Measurements from ENCODE around the gene CR1L.
"Not testable (repeated sequence)": the region's sequence is repeated elsewhere in the genome, so short reads cannot be mapped to it uniquely, and the experiment has no call there.

CR1L gene

DNA sequence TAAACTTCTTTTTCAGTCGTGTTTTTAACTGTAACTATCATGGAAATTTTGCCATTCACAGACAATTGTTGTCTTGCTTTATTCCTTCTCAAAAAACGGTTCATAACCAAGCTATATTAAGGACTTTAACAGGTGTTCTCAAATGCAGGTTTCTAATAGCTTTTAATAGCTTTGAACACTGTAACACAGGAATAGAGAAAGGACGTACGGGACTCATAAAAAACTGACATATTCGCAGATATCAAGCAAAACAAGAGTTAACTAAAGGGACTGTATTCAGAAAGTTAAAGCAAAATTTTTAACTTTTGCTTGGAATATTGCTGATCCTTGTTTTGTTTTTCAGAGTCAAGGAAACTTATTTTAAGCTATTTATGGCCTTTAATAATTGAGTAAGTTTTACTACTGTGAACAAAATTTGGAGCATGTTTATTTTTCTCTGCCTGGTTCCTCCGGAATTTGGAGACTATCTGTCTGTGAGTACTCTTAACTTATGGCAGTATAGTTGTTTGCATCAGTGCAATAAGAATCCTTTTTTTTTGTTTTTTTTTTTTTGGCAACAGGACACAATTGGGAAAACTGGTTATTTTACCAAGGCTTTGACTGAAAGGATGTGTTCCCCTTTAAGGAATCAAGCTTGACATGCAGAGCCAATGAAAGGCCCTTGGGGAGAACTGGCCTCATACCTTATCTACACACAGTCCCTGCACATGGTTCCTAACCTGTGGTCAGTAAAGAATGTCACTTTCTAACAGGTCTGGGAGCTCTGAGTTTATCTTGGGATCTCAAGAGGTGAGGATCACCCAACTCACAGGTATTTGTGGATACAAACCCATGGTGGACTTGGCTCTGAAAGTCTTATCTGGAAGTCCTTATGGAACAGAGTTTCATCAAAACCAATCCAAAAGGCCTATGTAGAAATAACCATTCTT, 101.2 kb downstream of the CR1L start:
- DNase-seq (ENCODE audit: low read depth) = no peak

DNA sequence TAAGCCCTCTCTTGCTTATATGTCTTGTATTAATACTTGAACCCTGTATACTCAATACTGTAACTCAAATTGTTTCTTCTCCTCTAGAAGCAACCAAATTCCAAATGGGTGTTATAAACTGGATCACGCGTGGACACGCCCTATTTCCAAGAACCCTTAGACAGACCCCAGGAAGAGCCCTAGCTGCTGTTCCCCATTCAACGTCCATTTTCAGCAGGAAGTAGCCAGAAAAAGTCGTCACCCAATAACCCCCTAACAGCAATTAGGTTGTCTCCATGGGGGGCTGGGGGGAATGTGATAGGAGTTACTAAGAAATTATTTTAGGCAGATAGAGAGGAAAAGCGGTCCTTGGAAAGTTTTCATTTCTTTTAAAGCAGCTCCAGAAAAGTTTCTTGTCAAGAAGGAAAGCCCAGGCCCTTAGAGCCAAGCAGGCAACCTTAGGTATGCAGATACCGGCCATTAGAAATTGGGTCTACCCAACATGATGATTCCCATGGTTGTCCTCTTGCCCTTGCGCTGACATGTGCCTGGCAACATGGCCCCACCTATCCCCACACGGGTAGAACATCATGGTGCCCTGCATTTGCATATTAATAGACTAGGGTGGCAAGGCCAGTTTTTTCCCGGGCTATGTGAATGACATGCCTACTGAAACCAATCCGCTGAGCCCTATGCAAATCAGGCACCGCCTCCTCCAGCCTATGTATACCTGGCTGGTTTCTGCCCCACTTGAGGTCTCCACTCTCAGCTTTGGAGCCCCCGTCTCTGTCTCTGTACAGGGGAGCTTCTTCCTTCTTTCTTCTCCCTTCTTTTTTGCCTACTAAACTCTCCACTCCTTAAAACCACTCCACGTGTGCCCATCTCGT, 102.9 kb downstream of the CR1L start:
- DNase-seq (ENCODE audit: low read depth) = no peak

DNA sequence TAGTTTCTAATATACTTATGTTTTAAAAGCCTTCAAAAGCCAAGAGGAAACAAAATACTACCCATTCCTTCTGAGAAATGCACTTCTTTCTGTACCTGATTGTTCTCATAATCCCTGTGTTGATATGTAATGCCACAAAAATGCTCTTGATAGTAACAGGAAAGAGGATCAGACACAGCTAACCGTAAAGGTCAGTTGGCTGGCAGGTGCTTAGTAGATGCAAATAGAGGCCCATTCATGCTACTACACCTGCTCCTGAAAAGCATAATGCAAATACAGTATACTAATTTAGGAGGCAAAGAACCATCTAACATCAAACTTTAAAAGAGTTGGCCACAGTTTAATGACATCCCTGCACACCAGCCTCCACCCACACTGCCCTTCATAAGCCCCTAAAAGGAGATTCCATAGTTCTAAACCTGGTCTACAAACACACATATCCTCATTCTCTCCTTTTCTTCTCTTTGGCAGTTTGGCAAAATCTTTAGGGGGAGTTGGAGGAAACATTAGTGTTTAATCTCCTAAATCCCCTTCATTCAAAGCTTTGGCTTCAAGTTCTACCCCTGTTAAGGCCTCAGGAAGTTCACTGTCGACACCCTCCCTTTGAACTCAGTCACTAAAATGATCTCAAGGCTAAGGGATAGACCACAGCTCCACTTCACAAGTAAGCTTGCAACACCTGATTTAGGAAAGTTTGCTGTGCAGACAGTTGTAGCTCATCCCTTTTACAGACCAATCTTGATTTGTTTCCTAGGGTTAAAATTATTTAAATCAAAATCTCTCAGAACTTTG, 104.0 kb downstream of the CR1L start:
- no peak for DNase-seq (ENCODE audit: low read depth)

DNA sequence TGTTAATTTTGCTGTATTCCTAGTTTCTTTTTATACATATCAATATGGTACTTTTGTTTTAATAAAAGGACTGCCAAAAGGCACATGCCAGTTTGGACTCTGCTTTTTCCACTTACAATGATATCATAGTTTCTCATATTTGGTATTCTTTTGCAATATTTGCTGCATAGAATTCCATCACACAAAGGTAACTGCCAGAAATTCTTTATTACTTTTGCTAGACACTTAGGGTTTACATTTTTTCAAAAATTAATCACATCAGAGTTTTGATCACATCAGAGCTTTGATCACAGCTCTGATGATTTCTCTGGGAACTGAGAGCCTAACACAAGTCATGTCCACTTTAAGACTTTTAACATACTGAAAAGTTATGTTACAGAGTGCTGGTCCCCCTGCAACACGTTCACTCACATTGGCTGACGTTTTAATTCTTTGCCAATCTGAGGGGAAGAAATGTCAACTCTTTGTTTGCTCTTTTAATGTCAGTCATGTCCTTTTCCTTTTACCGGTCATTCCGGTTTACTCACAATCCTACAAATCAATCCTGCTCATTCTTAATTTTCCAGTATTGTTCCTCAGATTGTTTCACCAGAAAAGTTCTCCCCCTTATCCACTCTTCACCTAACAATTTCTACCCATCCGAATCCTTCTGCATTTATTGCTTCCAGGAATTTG, 105.8 kb downstream of the CR1L start:
- DNase-seq (ENCODE audit: low read depth) = no peak

DNA sequence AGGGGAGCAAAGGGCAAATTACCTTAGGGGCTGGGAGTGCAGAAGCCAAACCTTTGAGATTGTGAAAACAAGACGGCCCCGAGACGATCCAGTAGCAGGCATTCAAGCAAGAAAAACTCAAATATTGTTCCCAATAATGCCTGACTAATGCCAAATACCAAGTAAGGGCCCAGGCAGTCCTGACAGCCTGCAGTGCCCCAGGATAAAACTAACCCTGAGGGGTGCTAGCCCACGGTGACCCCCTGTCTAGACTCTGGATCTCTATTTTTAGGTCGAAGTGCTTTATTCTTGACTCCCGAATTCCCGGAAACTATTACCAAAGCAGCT, 106.5 kb downstream of the CR1L start:
- DNase-seq (ENCODE audit: low read depth) = not testable (repeated sequence)

DNA sequence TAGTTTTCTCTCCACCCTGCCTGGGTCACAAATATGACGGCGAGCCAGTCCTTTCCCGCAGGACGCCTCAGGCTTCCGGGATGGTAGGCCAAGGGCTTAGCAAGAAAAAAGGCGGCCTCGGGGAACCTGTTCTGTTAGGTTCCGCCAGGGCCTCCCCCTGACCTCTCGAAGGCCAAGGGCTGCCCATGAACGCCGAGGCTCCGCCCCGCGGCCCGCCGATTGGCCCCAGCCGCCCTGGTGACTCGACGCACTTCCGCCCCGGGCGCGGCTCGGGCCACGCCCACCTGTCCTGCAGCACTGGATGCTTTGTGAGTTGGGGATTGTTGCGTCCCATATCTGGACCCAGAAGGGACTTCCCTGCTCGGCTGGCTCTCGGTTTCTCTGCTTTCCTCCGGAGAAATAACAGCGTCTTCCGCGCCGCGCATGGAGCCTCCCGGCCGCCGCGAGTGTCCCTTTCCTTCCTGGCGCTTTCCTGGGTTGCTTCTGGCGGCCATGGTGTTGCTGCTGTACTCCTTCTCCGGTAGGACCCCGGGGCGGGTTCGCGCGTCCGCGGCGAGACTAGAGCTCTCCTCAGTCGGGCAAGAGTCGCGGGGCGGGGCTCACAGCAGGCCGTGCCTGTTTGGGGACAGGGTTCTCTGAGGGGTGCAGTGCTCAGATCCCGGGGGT, 107.0 kb downstream of the CR1L start, which contains the start of gene CD46:
Gene CD46 (plus strand): TSS at position 265 of the 666 bp plus-strand sequence. CDS start 159 bp downstream, at position 424.
- DNase-seq (ENCODE audit: low read depth) = peak; percentile 89

DNA sequence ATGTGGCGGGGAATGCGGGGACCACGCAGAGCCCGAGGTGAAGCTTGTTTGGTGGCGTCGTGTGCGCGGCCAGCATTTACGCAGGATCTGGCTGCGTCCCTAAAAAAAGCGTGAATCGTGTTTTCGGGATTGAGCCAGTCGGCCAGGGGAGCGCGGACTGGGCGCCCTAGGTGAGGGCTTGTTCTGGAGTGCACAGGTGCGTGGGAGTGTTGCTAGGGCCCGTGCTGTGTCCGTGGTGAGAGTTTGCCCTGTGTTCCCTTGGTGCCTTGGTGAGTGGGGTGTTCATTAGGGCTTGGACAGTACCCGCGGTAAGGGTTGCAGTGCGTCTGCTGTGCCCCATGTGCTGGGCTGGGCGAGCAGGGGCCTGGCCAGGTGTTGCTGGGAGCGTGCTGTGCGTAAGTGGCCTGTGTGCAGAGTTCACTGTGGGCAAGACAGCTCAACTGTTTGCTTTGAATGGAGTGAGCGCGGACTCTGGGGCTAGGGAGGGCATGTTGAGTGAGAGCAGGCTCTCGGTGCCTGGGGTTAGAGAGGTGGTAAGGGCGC, 107.6 kb downstream of the CR1L start:
- DNase-seq (ENCODE audit: low read depth) = no peak

DNA sequence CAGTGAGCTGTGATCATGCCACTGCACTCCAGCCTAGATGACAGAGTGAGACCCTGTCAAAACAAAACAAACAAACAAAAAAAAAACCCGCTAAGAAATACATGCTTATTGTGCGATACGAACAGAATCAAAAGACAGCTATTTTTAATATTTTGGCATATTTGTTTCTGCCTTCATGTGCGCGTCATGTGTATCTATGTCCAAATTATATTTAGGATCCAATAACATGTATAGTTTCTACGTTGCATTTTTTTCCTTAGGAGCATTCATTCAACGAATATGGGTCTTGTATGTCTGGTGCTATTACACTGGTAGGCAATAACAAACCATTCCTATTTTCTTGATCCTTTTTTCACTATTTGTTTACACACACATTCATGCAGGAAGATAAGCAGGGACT, 108.7 kb downstream of the CR1L start:
- DNase-seq (ENCODE audit: low read depth) = no peak

DNA sequence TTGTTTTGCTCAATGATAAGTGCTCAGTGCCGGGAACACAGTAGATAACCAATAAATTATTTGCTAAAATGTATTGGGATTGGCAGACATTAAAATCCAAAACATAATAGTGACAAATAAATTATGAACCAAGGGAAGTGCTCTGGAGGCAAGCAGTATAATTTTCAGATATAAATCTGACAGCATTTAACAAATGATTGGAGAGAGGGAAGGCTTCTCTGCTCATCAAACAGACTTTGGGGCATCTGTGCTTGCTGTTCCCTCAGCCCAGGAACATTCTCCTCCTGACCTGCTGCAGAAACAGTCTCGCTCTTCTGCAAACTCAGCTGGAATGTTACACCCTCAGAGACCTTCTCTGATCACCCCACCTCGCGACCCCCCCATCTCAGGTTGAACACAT, 109.1 kb downstream of the CR1L start:
- DNase-seq (ENCODE audit: low read depth) = no peak

DNA sequence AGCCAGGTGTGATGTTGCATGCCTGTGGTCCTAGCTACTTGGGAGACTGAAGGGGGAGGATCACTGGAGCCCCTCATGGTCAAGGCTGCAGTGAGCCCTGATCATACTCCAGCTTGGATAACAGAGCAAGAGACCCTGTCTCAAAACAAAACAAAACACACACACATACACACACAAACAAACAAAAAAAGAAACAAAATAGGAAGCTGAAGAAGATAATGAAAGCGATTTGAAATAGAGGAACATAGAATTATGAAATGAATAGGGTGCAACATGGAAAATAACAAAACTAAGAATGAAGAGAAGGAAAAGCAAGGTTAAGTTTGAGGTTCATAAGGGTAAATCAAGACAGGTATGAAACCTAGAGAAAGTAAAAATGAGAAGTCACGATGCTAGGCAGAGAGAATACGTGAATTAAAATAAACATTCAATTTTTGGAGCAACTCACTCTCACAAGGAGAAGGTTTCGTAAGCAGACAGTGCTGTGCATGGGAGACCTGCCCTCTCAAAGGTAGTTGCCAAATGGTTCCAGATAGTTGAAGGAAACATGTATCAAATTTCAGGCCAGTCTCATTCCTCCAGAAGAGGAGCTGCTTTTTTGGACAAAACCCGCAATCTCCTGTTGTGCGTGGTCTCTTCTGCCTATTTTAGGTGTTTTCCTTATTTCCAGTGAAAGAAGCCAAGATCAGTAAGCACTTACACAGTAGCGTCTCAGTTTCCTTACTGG, 110.2 kb downstream of the CR1L start:
- no peak for DNase-seq (ENCODE audit: low read depth)

DNA sequence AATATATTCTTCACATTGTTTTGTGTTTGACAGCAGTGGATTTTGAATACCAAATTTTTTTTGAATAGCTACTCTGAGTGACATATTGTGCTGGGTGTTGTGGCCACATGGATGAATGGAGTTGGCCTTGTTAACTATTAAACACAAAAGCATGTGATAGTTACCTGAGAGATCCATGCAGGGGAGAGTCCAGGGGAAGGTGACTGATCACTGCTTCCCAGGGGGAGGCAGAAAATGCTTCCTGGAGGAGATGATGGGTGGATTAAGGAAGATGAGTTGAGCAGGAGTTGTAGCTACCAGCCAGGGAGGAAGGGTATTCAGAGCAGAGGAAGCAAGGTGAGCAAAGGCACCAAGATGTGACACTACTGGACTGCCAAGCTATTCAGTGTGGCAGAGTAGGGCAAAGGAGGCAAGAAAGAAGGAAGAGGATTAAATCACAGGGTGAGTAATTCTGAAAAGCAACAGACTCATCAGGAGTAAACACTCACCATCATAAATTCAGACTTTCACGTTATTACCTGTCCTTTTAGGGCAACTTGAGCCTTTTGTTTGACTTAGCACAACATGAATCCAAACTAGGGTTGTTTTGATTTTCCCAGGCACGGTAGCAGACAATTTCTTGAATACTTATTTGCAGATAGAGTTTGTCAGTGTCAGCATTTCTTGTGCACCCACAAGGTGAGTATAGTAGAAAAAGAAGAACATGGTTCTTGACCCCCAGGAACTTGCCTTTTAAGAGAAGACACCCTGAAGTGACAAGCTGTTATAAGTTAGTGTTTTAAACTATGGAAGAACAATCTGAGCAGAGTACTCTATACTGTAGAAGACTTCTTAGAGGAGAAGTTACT, 111.1 kb downstream of the CR1L start:
- DNase-seq (ENCODE audit: low read depth) = no peak

DNA sequence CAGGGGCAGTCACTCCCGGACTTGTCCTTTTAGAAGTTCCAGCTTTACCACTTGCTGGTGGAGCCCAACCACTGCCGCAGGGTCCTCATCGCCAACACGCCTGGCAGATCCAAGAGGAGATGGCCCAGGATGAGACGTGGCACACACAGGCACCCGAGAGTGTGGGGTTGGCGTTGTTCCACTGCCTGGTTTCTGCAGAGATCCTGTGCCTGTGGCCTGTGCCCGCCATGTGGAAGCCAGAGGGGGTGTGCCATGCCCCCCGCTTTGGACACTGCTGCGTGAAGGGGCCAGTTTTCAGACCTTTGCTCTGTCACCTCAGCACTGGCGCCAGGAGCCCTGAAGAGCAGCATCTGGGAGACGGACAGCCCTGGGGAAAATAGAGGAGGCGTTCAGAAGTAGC, 117.7 kb downstream of the CR1L start:
- DNase-seq (ENCODE audit: low read depth) = no peak

DNA sequence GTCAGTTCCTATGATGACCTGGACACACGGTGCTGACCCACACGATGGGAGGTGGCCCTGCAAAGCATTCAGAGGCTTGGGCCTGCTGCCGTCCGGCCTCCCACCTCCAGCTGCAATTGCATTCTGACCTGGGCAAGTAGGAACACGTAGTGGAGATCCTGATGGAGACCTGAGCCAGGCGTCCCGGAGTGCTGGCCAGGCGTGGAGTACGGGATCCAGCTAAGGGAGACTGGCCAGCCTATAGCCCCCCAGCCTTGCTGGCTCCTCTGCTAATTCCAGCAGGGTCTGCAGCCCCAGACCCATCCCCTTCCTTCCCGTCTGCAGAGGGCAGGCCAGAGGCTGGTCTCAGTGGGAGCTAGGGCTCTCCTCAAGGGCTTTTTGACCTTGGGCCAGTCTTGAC, 118.2 kb downstream of the CR1L start:
- no peak for DNase-seq (ENCODE audit: low read depth)

DNA sequence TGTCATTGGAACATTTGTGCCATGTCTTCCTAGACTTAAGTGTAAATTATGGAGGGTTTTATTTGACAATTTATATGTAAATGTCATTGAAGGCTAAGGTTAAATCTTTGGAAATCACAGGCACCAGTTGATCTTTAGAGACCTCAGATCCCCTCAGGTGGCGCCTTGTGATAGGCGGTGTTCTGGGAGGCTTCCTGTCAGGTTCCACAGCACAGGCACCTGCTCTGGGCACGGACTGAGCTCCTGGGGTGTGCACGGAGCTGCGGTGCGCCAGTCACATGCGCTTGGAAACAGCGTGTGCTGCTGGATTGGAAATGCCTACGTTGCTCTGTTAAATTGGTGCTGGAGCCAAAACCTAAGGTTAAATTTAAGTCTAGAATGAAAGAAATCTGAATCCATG, 119.0 kb downstream of the CR1L start:
- DNase-seq (ENCODE audit: low read depth) = no peak

DNA sequence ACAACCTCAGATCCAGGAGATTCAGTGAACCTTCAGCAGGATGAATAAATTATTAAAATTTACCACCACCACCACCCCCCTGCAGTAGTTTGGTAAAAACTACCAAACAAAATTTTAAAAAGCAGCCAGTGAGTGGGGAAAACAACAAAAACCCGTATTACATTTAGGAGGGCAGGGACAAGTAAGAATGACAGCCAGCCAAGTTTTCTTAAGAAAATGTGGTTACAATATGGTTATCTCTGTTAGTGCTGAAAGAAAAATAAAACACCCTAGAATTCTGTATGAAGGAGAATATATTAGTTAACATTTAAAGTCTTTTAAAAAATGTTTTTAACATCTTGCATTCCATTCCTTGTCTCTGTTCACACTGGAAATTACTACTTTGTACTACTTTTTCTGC, 121.6 kb downstream of the CR1L start:
- no peak for DNase-seq (ENCODE audit: low read depth)

DNA sequence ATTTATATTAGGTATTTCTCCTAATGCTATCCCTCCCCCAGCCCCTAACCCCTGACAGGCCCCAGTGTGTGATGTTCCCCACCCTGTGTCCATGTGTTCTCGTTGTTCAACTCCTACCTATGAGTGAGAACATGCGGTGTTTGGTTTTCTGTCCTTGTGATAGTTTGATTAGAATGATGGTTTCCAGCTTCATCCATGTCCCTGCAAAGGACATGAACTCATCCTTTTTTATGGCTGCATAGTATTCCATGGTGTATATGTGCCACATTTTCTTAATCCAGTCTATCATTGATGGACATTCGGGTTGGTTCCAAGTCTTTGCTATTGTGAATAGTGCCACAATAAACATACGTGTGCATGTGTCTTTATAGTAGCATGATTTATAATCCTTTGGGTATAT, 125.6 kb downstream of the CR1L start:
- not testable (repeated sequence) for DNase-seq (ENCODE audit: low read depth)

Data from fibroblast of the conjunctiva (primary cell).